Effector CD8-positive, alpha-beta T cell (primary cell): ENCODE measurements around the gene PSMD5.
"Not testable (repeated sequence)": the region's sequence is repeated elsewhere in the genome, so short reads cannot be mapped to it uniquely, and the experiment has no call there.

Experiments used
- DNase-seq: peaks from one replicate; lab custom pipeline; 2025; lab: John Stamatoyannopoulos, UW

Gene PSMD5

DNA sequence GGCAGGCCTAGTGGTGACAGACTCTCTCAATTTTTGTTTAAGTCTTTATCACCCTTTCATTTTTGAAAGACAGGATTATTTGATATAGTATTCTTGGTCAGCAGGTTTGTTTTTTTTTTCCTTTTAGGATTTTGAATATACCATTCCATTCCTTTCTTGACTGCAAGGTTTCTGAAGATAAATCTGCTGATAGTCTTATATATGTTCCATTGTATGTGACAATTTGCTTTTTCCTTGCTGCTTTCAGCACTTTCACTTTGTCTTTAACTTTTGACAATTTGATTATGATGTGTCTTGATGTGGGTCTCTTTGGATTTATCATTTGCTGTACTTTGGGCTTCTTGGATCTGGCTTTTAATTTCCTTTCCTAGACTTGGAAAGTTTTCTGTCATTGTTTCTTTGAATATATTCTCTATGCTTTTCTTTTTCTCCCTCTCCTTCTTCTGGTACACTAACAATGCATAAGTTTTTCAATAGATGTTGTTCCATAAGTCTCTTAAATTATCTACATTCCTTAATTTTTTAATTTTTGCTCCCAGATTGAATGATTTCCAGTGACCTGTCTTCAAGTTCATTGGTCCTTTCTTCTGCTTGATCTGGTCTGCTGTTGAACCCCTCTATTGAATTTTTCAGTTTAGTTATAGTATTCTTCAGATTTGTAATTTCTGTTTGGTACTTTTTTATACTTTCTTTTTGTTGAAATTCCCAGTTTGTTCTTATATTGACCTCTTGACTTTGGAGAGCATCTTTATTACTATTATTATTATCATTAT is 34.9 kb downstream of the PSMD5 start:
- no peak for DNase-seq

DNA sequence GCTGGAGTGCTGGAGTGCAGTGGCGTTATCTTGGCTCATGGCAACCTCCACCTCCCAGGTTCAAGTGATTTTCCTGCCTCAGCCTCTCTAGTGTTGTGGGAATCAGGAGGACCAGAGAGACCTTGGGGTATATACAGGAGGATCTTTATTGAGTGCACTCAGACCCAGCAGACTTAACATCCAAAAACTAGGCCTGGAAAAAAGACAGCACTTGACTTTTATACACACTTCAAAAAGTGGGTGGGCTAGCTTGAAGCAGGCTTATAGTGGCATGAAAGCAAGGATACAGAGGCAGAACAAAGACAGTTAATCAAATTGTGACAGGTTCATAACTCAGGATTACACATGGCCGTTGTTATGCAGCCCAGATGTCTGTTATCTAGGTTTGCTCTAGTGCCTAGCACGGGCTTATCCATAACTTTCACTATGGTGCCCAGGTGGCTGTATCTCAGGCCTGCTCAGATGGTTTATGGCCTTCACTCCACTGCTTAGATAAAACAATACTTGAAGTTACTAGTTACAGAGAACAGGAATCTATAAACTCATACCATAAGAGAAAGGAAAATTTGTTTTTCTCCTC is 37.8 kb downstream of the PSMD5 start:
- DNase-seq, result not testable (repeated sequence)

DNA sequence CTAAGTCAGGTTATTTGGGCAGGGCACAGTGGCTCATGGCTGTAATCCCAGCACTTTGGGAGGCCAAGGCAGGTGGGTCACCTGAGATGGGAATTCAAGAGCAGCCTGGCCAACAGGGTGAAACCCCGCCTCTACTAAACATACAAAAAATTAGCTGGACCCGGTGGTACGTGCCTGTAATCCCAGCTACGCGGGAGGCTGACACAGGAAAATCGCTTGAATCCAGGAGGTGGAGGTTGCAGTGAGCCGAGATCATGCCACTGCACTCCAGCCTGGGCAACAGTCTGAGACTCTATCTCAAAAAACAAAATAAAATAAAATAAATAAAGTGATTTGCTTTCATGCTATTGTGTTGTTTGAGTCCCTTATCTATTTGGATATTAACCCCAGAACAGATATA is 41.3 kb downstream of the PSMD5 start:
- DNase-seq, result no peak

DNA sequence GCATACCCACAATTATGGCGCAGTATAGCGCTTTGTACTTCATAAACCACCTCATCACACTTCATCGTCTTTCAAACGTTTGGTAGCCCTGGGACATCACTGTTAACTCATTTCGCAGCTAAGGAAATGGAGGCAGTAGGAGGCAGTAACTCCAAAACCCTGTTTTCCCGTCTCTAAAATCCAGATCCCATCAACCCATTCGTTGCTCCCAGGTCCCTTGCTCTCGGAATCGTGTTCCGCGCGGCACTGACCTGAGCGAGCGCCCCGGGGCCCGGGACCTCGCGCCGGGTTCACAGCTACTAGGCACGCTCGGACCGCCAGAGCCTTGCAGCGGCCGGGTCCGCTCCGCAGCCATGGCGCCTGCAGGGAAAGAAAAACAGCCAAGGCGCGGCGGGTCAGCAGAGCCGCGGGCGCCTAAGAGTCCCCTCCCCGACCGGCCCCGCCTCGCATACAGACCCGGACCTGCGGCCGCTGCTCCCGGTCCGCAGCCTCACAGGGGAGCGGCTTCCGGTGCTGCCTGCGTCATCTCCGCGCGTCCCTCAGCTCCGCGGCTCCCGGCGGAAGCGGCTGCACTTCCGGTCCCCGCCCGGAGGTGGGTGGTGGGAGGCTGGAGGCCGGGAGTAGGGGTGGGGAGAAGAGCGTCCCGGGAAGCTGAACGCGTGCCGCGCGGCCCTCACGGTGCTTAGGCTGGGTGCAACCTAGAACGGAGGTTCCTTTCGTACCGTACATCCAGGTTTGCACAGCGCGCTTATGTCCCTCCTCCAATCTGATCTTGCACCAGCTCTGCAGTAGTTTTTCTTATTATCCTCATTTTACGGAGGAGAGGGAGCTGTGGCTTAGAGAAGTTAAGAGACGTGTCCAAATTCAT is 49.6 kb downstream of the PSMD5 start, which contains the start of gene FBXW2:
TSS of gene FBXW2 (minus strand) at position 519 of the 868 bp plus-strand sequence. CDS start 5,158 bp downstream, outside the sequence.
- DNase-seq, result peak; percentile 73

DNA sequence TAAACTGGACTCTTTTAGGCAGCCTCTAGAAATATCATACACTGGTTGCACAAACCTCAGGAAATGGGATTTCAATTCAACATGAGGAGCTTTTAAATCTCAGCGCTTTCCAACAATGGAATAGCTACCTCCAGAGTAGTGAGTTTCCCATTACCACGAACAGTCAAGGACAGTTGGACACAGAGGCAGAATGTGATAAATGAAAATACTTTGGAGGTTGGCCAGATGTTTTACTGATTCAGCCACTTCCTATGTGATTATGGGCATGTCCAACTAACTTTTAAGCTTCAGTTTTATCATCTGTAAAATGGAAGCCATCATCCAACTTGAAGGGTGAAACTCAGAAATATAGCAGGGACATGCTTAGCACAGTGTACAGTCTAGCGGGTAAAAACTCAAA is 51.6 kb downstream of the PSMD5 start:
- DNase-seq, result no peak

DNA sequence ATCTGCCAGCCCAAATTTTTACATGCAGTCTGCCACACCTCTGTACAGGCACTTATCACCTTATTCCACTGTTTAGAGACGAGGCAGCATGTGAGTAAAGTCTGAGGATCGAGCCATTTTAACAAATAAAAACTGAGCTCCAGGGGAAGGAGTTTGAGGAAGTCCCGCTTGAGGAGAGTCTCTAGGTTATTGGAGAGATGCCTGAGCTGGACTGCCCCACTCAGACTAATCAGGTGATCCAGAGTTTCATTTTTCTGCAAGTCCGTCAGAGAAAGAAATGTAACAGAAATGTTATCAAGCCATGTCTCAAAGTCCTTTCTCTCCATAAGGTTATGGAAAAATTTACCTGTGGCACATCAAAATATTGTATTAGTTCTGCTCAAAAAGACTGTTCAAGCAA is 54.8 kb downstream of the PSMD5 start:
- DNase-seq, result no peak

DNA sequence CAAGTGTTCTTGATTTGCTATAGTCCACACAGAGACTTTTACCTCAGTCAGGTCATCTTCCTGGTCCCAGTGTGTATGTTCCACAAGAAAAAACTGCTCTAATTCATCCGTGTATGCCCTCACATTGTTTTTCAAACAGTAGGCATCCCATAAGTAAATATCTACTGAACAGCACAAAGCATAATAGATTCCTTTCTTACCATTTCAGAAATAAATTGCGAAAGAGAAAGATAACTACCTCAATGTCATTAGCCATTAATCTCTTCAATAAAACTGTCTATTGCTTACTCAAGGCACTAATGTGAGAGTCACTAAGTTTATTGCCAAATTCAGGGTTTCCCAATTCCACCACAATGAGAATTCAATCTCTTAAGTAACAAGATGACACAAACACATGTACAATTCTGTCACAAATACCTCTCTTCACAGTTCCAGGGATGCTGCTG is 59.1 kb downstream of the PSMD5 start:
- DNase-seq, result no peak

DNA sequence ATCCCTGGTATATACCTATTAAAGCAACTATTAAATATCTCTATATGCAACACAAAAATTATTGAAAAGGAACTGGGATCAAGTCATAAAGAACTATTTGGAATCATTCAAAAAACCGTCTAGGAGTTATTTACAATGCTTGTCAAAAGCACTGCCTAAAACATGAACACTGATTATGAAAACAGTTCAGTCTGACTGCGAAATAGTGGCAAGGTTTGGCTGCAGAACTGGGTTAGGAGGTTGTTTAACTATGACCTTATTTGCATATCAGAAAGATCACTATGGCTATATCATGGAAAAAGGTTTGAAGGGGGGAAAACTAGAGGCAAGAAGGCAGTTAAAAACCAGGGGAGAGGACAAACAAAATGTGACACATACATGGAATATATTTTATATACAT is 61.5 kb downstream of the PSMD5 start:
- DNase-seq, result no peak

DNA sequence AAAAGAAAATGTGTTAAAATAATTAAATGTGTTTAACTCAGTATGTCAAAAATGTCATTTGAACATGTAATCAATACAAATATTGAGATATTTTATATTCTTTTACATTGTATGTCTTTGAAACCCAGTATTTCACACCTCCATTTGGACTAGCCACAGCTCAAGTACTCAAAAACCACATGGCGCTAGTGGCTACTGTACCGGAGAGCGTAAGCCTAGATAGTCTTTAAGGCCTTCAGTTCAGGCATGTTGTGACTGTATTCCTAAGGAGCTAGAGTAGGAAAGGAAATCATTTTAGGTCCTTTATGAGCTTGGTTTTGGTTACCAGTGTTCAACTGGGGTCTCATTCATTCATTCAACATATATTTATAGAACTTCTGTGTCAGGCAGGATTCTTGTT is 62.4 kb downstream of the PSMD5 start:
- DNase-seq, result no peak

DNA sequence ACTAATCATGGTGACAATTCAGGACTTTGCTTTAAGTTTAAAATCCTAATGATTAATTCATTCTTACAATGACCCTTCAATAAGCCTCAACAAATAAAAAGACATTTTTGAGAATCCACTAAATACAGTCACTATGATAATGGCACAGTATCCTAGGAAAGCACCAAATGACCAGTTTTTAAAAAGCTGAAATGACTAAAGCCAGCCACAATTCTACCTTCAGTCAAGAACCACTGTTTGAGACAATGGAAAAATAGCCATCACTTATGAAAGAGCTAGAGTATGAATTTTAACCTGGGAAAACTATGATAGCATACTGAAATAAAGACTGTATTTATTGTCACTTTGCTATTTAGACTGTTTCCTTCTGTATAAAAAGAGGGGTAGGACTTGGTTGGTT is 63.5 kb downstream of the PSMD5 start:
- DNase-seq, result no peak

DNA sequence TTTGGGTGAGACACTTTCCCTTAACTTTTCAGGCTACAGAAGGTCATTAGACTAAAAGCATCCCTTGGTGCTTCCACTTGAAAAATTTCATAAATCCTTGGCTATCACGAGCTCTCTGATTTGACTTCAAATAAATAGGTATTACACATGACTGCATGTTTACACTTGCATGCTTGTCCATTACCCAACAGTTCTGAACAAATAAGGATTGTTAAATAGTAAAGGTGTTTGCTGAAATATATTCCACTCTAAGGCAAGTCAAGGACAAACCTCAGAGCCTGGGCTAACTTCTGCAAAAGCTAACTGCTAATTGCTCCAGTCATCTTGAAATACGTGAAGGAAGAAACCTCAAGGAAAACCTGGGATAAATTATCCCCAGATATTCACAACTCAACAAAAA is 64.0 kb downstream of the PSMD5 start:
- DNase-seq, result no peak

DNA sequence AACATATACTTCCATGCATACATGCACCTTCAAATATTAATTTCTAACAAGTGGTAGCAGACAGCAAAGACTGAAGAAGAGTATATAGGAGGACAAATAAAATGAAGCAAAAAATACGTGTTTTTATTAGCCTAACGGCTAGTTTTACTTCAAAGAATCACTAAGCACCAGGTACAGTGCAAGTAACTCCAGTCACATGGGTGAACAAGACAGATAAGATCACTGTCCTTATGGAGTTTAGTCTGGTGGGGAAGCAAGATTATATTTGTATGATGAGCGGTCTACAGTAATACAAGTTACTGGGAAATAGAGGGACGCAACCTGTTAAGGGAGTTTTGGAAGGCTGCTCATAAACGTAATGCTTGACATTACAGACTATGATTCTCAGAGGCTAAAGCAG is 65.5 kb downstream of the PSMD5 start:
- no peak for DNase-seq

DNA sequence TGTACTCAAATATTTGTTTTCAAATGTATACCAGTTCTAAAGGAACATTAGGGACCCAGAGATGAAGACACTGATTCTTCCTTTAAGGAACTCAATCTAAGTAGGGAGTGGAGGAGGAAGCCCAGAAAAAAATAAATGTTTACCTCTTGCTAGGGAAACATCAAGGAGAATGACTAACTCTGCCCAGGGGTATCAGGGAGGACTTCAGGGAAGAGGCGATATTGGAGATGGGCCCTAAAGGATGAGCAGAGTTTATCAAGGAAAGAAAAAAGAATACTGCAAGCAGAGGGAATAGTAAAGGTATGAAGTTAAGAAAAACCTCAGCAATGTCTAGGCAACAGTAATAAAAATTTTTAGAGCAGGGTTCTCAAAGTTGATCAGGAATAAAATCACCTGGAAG is 65.9 kb downstream of the PSMD5 start:
- DNase-seq, result no peak

DNA sequence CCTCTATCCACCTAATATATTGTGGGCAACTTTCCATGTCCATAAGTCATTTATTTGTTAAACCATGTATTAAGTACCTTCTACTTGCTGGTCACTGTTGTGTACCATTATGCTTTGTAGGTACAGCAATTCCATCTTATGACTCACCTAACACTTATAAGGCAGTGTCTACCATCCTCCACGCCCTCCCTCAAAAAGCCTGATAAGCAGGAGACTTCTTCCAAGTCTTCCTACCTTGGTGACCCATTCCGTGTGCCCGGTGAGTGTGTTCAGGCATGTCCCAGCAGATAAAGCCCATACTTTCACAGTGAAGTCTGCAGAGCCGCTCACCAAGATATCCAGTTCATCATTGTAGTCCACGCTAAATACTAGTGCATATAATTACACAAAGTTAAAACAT is 66.9 kb downstream of the PSMD5 start:
- DNase-seq, result no peak

DNA sequence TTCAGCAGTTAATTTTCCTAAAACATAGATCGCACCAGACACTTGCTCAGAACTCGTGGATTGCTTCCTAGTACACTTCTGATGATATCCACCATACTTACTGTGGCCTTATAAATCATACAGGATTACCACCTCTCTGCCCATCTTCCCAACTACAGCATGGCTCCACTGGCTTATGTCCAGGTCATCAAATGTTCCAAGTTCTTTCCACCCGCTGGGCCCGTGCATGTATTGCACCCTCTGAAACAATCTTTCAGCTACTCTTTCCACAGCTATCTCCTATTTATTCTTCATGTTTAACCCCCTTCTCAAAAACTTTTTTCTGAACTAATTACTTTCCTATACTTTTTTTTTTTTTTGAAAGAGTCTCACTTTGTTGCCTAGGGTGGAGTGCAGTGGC is 68.0 kb downstream of the PSMD5 start:
- no peak for DNase-seq

DNA sequence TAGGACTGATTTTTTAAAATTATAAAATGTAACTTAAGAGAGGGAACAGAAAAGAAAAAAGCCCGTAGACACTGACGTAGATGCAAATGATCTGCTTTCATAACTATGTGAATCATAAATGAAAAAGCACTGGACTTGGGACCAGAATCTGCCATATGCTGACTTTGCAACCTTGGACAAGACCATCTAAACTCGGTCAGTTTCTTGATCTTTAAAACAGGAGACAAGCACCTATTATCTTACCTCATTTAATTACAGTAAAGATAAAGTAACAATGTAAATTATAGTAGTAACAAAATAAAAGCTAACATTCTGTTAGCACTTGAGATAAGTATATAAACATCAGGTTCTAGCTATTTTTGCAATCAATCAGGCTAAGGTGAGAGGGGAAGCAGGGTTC is 69.5 kb downstream of the PSMD5 start:
- DNase-seq, result no peak

DNA sequence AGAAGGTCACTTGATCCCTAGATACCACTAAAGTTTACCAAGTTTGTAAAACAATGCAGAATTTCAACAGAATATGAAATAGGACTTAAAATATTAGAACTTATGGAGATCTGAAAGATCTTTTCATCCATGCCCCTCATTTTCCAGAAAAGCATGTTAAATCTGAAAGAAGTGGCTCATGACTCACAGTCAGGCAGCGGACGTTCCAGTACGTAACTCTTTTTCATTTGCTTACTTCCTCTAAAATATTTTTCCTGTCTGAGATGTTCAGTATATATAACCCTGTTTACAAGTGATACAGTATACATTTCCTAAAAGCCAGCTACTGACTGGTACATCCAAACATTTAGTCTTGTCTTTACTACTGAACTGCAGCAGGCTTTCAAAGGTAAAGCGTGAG is 71.8 kb downstream of the PSMD5 start:
- DNase-seq, result no peak

DNA sequence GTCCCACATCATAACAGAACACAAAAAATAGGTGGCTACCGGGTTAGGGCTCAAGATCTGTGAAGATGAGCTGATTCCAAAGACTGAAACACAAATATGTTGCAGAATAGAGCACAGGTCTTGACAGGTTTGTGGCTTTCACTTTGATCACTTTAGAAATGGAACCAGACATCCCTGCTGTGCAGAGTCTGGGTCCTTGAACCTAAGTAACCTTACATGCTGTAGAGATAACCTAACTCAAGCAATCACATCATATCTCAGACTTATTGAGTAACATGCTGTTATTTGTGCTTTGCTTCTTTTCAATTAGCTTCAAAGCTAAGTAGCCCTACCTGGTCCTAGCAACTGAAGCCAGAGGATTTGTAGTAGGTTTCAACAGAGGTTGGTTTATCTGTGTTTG is 73.8 kb downstream of the PSMD5 start:
- DNase-seq, result no peak

DNA sequence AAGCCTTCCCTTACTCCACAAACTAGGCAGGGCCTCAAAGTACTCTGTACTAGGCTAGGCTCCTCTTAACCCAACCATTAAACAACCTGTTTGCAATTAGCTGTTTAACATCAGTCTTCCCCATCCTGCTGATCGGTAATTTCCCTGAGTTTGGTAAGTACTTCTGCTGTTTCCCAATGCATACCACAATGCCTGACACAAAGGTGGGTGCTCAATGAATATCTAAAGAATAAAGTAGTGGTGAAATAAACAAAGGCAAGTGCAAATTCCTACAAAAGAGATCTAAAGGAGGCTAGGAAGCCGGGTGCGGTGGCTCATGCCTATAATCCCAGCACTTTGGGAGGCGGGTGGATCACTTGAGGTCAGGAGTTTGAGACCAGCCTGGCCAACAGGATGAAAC is 74.5 kb downstream of the PSMD5 start:
- DNase-seq, result no peak

DNA sequence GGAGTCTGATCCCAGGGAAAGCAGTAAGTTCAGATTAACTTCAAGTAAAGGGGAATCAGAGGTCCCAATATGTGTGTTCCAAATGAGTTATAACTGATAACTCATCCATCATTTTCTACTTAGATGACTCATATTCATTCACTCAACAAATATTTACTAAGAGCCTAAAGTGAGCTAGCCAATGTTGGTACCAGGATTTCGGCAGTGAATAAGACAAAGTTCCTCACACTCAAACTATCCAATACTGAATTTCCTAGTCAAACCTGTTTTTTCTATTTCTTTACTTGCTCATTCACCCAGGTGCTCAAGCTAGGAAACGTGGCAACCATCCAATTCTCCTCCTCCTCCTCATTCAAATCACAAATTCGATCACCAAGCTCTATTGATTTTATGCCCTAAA is 75.3 kb downstream of the PSMD5 start:
- no peak for DNase-seq
